Vagina (tissue), 2 donors: Measurements from ENCODE around the gene ADAMTS17. TPM values are rescaled to one million over a fixed set of nuclear protein-coding genes. Genes with fewer than 3 reads are reported as not detected.

Experiments used
- DNase-seq, 2 donors: peaks; one replicate each; pipeline ENCODE4 v3.0.0-alpha.2; 2017; ENCODE audit errors: extremely low spot score in 2 of 2
- H3K27ac ChIP-seq: fragments of 200-600 bp; sonication (generic); one replicate; pipeline ENCODE4 v1.5.1; 2019
- H3K27me3 ChIP-seq: fragments of 200-600 bp; sonication (generic); one replicate; pipeline ENCODE4 v1.5.1; 2019
- H3K36me3 ChIP-seq, 2 donors: fragments of 200-600 bp; sonication (generic); one replicate each; pipeline ENCODE4 v1.5.1; 2017 to 2019
- H3K4me1 ChIP-seq: fragments of 200-600 bp; sonication (generic); one replicate; pipeline ENCODE4 v1.5.1; 2019
- H3K4me3 ChIP-seq, 2 donors: fragments of 200-600 bp; sonication (generic); 1 replicate in 1 of 2; 2 replicates in 1 of 2; pipeline ENCODE4 v1.5.1; 2016 to 2019
- H3K9me3 ChIP-seq: fragments of 200-600 bp; sonication (generic); one replicate; pipeline ENCODE4 v1.5.1; 2019
- POLR2A ChIP-seq, 2 donors: fragments of 450-650 bp; IDR thresholded peaks; one replicate each; pipeline ENCODE4 v1.6.1; 2017; ENCODE audit warnings: antibody characterized with exemption in 2 of 2, mild to moderate bottlenecking in 2 of 2, moderate library complexity in 2 of 2
- POLR2AphosphoS5 ChIP-seq, 2 donors: sonication (generic); formaldehyde crosslinking; IDR thresholded peaks; one replicate each; pipeline ENCODE4 v1.9.0; 2017; ENCODE audit warnings: antibody characterized with exemption in 2 of 2, mild to moderate bottlenecking in 2 of 2, low read depth in 1 of 2; ENCODE audit not compliant: insufficient read depth in 1 of 2
- intact Hi-C: fragments of 100-400 bp; cut with DNase I; formaldehyde crosslinking; loops from one replicate; pipeline ENCODE4 v1.15.1; 2023
- total RNA-seq: library from RNA; depleted of rRNA; stranded (reverse); fragments of >200 nt; gene quantifications from one replicate; pipeline ENCODE4 v1.2.3, GENCODE V29; 2016
- TF ChIP-seq, protein P1 (sequence below), 3 experiments: fragments of 450-650 bp in 2 of 3; fragments of 200-600 bp in 1 of 3; sonication (generic) in 1 of 3; IDR thresholded peaks; one replicate each; pipeline ENCODE4 v1.5.1; 2017 to 2019; ENCODE audit warnings: antibody characterized with exemption in 3 of 3, mild to moderate bottlenecking in 2 of 3, moderate library complexity in 2 of 3

The ADAMTS17 gene
- total RNA-seq, 1 donor from 2014 or later = 16.0 TPM

DNA sequence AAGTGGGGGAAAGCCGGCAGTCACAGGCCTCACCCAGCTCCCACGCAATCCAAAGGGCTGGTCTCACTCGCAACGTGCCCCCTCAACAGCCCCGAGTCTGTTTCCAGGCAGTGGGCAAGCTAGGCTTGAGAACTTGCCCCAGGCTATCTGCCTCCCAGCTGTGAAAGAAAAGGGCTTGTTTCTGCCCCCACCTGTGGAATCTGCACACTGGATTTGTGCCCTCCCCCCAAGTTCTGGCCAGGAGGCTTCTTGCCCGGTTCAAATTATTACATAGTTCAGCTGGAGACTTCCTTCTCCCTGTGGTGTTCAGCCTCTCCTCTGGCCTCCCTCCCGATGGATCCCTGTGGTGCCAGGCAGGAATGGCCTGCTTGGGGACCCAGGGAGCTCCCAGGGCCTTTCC is 324.6 kb downstream of the ADAMTS17 start:
- no peak overlapping the region for H3K27ac ChIP-seq
- no peak overlapping the region for H3K4me3 ChIP-seq
- DNase-seq = peak in 1 of 2 donors; percentile 74
- TF ChIP-seq POLR2A (IDR thresholded peaks at IDR 0.05) = no peak
- TF ChIP-seq POLR2AphosphoS5 (IDR thresholded peaks at IDR 0.05; ENCODE audit: insufficient read depth in 1 of 2, low read depth in 1 of 2) = no peak
- TF ChIP-seq, protein P1, sequence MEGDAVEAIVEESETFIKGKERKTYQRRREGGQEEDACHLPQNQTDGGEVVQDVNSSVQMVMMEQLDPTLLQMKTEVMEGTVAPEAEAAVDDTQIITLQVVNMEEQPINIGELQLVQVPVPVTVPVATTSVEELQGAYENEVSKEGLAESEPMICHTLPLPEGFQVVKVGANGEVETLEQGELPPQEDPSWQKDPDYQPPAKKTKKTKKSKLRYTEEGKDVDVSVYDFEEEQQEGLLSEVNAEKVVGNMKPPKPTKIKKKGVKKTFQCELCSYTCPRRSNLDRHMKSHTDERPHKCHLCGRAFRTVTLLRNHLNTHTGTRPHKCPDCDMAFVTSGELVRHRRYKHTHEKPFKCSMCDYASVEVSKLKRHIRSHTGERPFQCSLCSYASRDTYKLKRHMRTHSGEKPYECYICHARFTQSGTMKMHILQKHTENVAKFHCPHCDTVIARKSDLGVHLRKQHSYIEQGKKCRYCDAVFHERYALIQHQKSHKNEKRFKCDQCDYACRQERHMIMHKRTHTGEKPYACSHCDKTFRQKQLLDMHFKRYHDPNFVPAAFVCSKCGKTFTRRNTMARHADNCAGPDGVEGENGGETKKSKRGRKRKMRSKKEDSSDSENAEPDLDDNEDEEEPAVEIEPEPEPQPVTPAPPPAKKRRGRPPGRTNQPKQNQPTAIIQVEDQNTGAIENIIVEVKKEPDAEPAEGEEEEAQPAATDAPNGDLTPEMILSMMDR (IDR thresholded peaks at IDR 0.05) = no peak
- no peaks in the 10 kb centered on the region for H3K27me3 ChIP-seq
- H3K4me1 ChIP-seq = peaks cover 18% of the 10 kb centered on the region
- no peaks in the 10 kb centered on the region for H3K36me3 ChIP-seq
- H3K9me3 ChIP-seq = no peaks in the 10 kb centered on the region
- intact Hi-C loops = no loop called here

DNA sequence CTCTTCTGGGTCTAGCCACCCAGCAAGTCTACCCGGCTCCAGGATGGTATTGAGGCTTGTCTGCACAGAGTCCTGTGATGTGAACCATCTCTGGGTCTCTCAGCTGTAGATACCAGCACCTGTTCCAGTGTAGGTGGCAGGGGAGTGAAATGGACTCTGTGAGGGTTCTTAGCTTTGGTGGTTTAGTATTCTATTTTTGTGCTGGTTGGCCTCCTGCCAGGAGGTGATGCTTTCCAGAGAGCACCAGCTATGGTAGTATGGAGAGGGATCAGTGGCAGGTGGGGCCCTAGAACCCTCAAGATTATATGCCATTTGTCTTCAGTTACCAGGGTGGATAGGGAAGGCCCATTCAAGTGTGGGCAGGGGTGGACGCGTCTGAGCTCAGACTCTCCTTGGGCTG is 325.1 kb downstream of the ADAMTS17 start:
- Histone ChIP-seq H3K27me3 (no peaks in the 10 kb centered on the region), H3K4me3 (no peak overlapping the region), H3K9me3 (no peaks in the 10 kb centered on the region), H3K4me1 (peaks cover 13% of the 10 kb centered on the region), H3K36me3 (no peaks in the 10 kb centered on the region), H3K27ac (no peak overlapping the region)
- intact Hi-C loops = no loop called here
- TF ChIP-seq POLR2A (IDR thresholded peaks at IDR 0.05) (no peak), POLR2AphosphoS5 (IDR thresholded peaks at IDR 0.05; ENCODE audit: insufficient read depth in 1 of 2, low read depth in 1 of 2) (no peak)
- TF ChIP-seq, protein P1 (IDR thresholded peaks at IDR 0.05) = no peak
- DNase-seq = peak in 1 of 2 donors; percentile 56

DNA sequence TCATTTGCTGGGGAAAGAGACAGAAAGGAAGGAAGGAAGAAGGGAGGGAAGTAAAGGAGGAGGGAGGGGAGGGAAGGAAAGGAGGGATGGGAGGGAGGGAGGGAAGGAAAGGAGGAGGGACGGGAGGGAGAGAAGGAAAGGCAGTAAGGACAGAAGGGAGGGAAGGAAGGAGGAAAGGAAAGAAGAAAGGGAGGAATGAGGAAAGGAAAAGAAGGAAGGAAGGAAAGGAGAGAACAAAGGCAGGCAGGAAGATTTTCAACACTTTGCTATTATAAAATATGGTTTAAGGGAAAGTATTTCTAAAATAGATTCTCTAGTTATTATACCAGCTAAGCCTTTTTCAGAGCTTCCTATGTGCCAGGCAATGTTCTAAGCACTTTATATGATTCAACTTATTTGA is 330.5 kb downstream of the ADAMTS17 start:
- no peaks in the 10 kb centered on the region for H3K36me3 ChIP-seq
- intact Hi-C loops = no loop called here
- H3K27ac ChIP-seq = no peak overlapping the region
- no peaks in the 10 kb centered on the region for H3K4me1 ChIP-seq
- no peak for DNase-seq
- no peak for TF ChIP-seq POLR2A (IDR thresholded peaks at IDR 0.05)
- TF ChIP-seq, protein P1 (IDR thresholded peaks at IDR 0.05) = no peak
- TF ChIP-seq POLR2AphosphoS5 (IDR thresholded peaks at IDR 0.05; ENCODE audit: insufficient read depth in 1 of 2, low read depth in 1 of 2) = no peak
- no peak overlapping the region for H3K4me3 ChIP-seq
- H3K9me3 ChIP-seq = no peaks in the 10 kb centered on the region
- H3K27me3 ChIP-seq = no peaks in the 10 kb centered on the region

DNA sequence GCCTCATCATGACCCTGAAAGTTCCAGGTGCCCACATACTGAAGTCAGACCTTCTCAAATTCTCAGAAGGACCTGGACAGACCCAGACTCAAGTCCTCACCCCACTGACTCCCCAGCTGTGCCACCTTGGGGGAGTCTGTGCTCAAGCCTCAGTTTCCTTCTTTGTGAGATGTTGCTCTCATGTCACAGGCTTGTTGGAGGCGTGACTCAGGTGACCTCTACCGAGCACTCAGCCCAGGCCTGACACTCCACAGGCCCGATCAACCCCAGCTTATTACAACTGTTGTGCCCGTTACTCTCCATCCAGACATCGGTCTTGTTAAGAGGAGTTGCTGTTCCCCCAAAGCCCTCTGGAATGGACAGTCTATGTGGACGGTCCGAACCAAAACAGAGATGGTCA is 332.4 kb downstream of the ADAMTS17 start:
- Histone ChIP-seq H3K27ac (no peak overlapping the region), H3K36me3 (no peaks in the 10 kb centered on the region), H3K4me1 (no peaks in the 10 kb centered on the region), H3K27me3 (no peaks in the 10 kb centered on the region), H3K9me3 (no peaks in the 10 kb centered on the region), H3K4me3 (no peak overlapping the region)
- DNase-seq = no peak
- intact Hi-C loops = no loop called here
- TF ChIP-seq, protein P1 (IDR thresholded peaks at IDR 0.05) = no peak
- TF ChIP-seq POLR2AphosphoS5 (IDR thresholded peaks at IDR 0.05; ENCODE audit: insufficient read depth in 1 of 2, low read depth in 1 of 2) (no peak), POLR2A (IDR thresholded peaks at IDR 0.05) (no peak)

DNA sequence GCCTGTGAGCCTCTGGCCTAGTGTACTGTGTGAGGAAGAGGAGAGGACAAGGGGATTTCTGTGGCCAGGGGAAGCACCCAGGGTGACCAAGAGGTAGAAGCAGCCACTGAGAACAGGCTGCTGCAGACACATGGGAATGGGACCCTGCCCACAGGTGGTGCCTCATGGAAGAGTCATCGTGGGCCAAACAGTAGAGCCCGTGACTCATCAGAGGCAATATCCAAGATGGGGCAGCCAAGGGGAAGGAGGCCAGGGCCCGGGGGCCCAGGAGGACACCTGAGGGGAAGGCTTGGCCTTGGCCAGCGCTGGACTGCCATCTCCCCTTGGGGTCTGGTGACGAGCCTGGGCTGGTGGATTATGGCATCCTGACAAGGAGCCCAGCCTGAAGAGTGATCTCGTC is 333.5 kb downstream of the ADAMTS17 start:
- Histone ChIP-seq H3K27me3 (no peaks in the 10 kb centered on the region), H3K27ac (no peak overlapping the region), H3K4me3 (no peak overlapping the region), H3K36me3 (no peaks in the 10 kb centered on the region), H3K4me1 (no peaks in the 10 kb centered on the region), H3K9me3 (no peaks in the 10 kb centered on the region)
- no peak for DNase-seq
- no peak for TF ChIP-seq POLR2AphosphoS5 (IDR thresholded peaks at IDR 0.05; ENCODE audit: insufficient read depth in 1 of 2, low read depth in 1 of 2)
- TF ChIP-seq, protein P1 (IDR thresholded peaks at IDR 0.05) = no peak
- no peak for TF ChIP-seq POLR2A (IDR thresholded peaks at IDR 0.05)
- intact Hi-C loops = no loop called here
